Glutamatergic neuron (in vitro differentiated cells): ENCODE data around the gene ZBTB46. TPM values are rescaled to one million over a fixed set of nuclear protein-coding genes. Genes with fewer than 3 reads are reported as not detected.

ENCODE experiments used
- DNase-seq: peaks from one replicate; pipeline ENCODE4 v3.0.0; 2022
- H3K27ac Mint-ChIP-seq: one replicate; pipeline ENCODE4 v1.8.0; 2020; ENCODE audit warnings: mild to moderate bottlenecking, mixed read lengths, inconsistent platforms; ENCODE audit not compliant: unreplicated experiment
- H3K27me3 Mint-ChIP-seq: one replicate; pipeline ENCODE4 v1.8.0; 2020; ENCODE audit warnings: mild to moderate bottlenecking, moderate library complexity, mixed read lengths, inconsistent platforms; ENCODE audit not compliant: unreplicated experiment
- H3K36me3 Mint-ChIP-seq: one replicate; pipeline ENCODE4 v1.8.0; 2020; ENCODE audit warnings: mild to moderate bottlenecking, mixed read lengths, inconsistent platforms; ENCODE audit not compliant: unreplicated experiment
- H3K4me1 Mint-ChIP-seq: one replicate; pipeline ENCODE4 v1.8.0; 2020; ENCODE audit warnings: mild to moderate bottlenecking, low read depth, mixed read lengths, inconsistent platforms; ENCODE audit not compliant: unreplicated experiment
- H3K4me3 Mint-ChIP-seq: one replicate; pipeline ENCODE4 v1.8.0; 2020; ENCODE audit warnings: mild to moderate bottlenecking, mixed read lengths, inconsistent platforms; ENCODE audit not compliant: unreplicated experiment
- H3K9me3 Mint-ChIP-seq: one replicate; pipeline ENCODE4 v1.8.0; 2020; ENCODE audit warnings: mild to moderate bottlenecking, moderate library complexity, mixed read lengths, inconsistent platforms; ENCODE audit not compliant: unreplicated experiment
- CTCF ChIP-seq: fragments of 200-600 bp; sonication (generic); IDR thresholded peaks from one replicate; pipeline ENCODE4 v1.5.0; 2021; ENCODE audit not compliant: partially characterized antibody, unreplicated experiment
- total RNA-seq: library from RNA; stranded (reverse); fragmentation: NEBNext Ultra II Directional; extraction: Animal tissue kit (Norgen Biotek cat#: 25700); gene quantifications from one replicate; pipeline ENCODE4 v1.2.1, GENCODE V29; 2021; ENCODE audit not compliant: unreplicated experiment

The ZBTB46 gene
- total RNA-seq, 1 donor from 2014 or later, result 94.4 TPM

GRCh38 chr20:63846128-63846771 is 15.2 kb upstream of the ZBTB46 start:
- Mint-ChIP-seq H3K36me3 (peaks cover 5% of the 10 kb centered on the region), H3K9me3 (peaks cover 3% of the 10 kb centered on the region), H3K4me3 (peak overlapping the region; percentile 83), H3K27me3 (peaks cover 9% of the 10 kb centered on the region), H3K27ac (peak overlapping the region; percentile 97), H3K4me1 (peaks cover 3% of the 10 kb centered on the region)
- peak; percentile 83 for DNase-seq
- no peak for TF ChIP-seq CTCF

- Mint-ChIP-seq H3K4me3 (no peak overlapping the region), H3K9me3 (peaks cover 3% of the 10 kb centered on the region), H3K27ac (no peak overlapping the region), H3K27me3 (peaks cover 9% of the 10 kb centered on the region), H3K36me3 (no peaks in the 10 kb centered on the region), H3K4me1 (peaks cover 6% of the 10 kb centered on the region)
- no peak for DNase-seq
- no peak for TF ChIP-seq CTCF
Observed at GRCh38 chr20:63844511-63844991, 13.5 kb upstream of the ZBTB46 start.

- Mint-ChIP-seq H3K4me1 (peaks cover 6% of the 10 kb centered on the region), H3K9me3 (peaks cover 3% of the 10 kb centered on the region), H3K4me3 (no peak overlapping the region), H3K36me3 (no peaks in the 10 kb centered on the region), H3K27me3 (peaks cover 9% of the 10 kb centered on the region), H3K27ac (peak overlapping the region; percentile 28)
- no peak for TF ChIP-seq CTCF
- no peak for DNase-seq
Observed at GRCh38 chr20:63843778-63844177, 12.7 kb upstream of the ZBTB46 start.

- H3K4me1 Mint-ChIP-seq, result peaks cover 6% of the 10 kb centered on the region
- H3K9me3 Mint-ChIP-seq, result peaks cover 3% of the 10 kb centered on the region
- H3K27me3 Mint-ChIP-seq, result peaks cover 9% of the 10 kb centered on the region
Observed at GRCh38 chr20:63843222-63843621, 12.2 kb upstream of the ZBTB46 start.

More at GRCh38 chr20:63843222-63843621, 12.2 kb upstream of the ZBTB46 start:
- Mint-ChIP-seq H3K27ac (peak overlapping the region; percentile 22), H3K36me3 (no peaks in the 10 kb centered on the region), H3K4me3 (no peak overlapping the region)
- no peak for DNase-seq
- no peak for TF ChIP-seq CTCF
